HepG2 (cell line): ENCODE results near the gene PRM3. TPM values are rescaled to one million over a fixed set of nuclear protein-coding genes. Genes with fewer than 3 reads are reported as not detected.
A peak's percentile ranks its signal among the peaks of the same experiment; 100 is the strongest.

ENCODE experiments used
- CSRNP1 ChIP-seq: sonication (generic); formaldehyde crosslinking; IDR thresholded peaks from 2 replicates; pipeline ENCODE4 v1.8.1; 2023; ENCODE audit warnings: mild to moderate bottlenecking, missing genetic modification reagents
- GMEB1 ChIP-seq: sonication (generic); formaldehyde crosslinking; IDR thresholded peaks from 2 replicates; pipeline ENCODE4 v1.5.1; 2020; ENCODE audit warnings: missing genetic modification reagents, mild to moderate bottlenecking, borderline replicate concordance
- HCFC1 ChIP-seq: fragments of 150-350 bp; IDR thresholded peaks from 2 replicates; pipeline ENCODE4 v1.6.1; 2014; ENCODE audit warnings: low read depth, low read length
- IKZF5 ChIP-seq: IDR thresholded peaks from 2 replicates; pipeline ENCODE4 v1.6.1; 2018; ENCODE audit warnings: missing genetic modification reagents, mild to moderate bottlenecking, missing compliant biosample characterization
- IRF1 ChIP-seq: sonication (generic); formaldehyde crosslinking; IDR thresholded peaks from 2 replicates; pipeline ENCODE4 v1.4.0; 2020; ENCODE audit warnings: low read depth, mild to moderate bottlenecking, missing genetic modification reagents
- SIX1 ChIP-seq: sonication (generic); formaldehyde crosslinking; IDR thresholded peaks from 2 replicates; pipeline ENCODE4 v1.4.0; 2020; ENCODE audit warnings: missing genetic modification reagents, borderline replicate concordance
- SP4 ChIP-seq: sonication (generic); formaldehyde crosslinking; IDR thresholded peaks from 2 replicates; pipeline ENCODE4 v1.8.1; 2023; ENCODE audit warnings: mild to moderate bottlenecking, missing genetic modification reagents
- TOE1 ChIP-seq: sonication (generic); formaldehyde crosslinking; IDR thresholded peaks from 2 replicates; pipeline ENCODE4 v1.4.0; 2020; ENCODE audit warnings: mild to moderate bottlenecking, missing genetic modification reagents
- ZBTB43 ChIP-seq: sonication (generic); formaldehyde crosslinking; conservative IDR thresholded peaks from 2 replicates; pipeline ENCODE4 v1.4.0; 2020; ENCODE audit warnings: missing genetic modification reagents
- ZBTB8A ChIP-seq: sonication (generic); formaldehyde crosslinking; IDR thresholded peaks from 2 replicates; pipeline ENCODE4 v1.4.0; 2020; ENCODE audit warnings: mild to moderate bottlenecking, low read depth, missing genetic modification reagents, borderline replicate concordance
- ZNF609 ChIP-seq: sonication (generic); formaldehyde crosslinking; IDR thresholded peaks from 2 replicates; pipeline ENCODE4 v1.4.0; 2020; ENCODE audit warnings: mild to moderate bottlenecking, missing genetic modification reagents, borderline replicate concordance
- ZNF766 ChIP-seq: sonication (generic); formaldehyde crosslinking; IDR thresholded peaks from 2 replicates; pipeline ENCODE4 v1.5.0; 2020; ENCODE audit warnings: missing genetic modification reagents, borderline replicate concordance
- polyA plus RNA-seq, 8 experiments: library from polyadenylated mRNA; depleted of rRNA in 3 of 8; stranded (reverse) in 7 of 8; unstranded in 1 of 8; fragments of >200 nt; fragmentation: Illumina TruSeq in 4 of 8; extraction: Trizol in 4 of 8; gene quantifications; 2 replicates each; pipeline versions ENCODE4 v1.2.1 to v1.2.3, GENCODE V29; 2011 to 2016; ENCODE audit warnings: low read depth in 4 of 8, missing spikeins in 1 of 8, mixed read lengths in 1 of 8; ENCODE audit not compliant: insufficient read depth in 1 of 8
- total RNA-seq, 5 experiments: library from RNA; depleted of rRNA; stranded (reverse); fragments of >200 nt; fragmentation: Illumina TruSeq; extraction: Trizol; gene quantifications; 2 replicates each; pipeline ENCODE4 v1.2.3, GENCODE V29; 2016; ENCODE audit warnings: low read depth in 1 of 5

The PRM3 gene
- total and polyA plus RNA-seq, 2 of the 13 experiments (the other 11 are each of a cell fraction or from before 2014, with no cell fraction given): not detected

GRCh38 chr16:11309895-11310633 is 36.6 kb upstream of the PRM3 start (continued):
- TF ChIP-seq SP4 (CRISPR knock-in tag) (no peak; the same call in 1 of the 2 replicates), GMEB1 (CRISPR knock-in tag) (peak; percentile 72; the same call in 1 of the 2 replicates), TOE1 (CRISPR knock-in tag) (no peak), CSRNP1 (CRISPR knock-in tag) (no peak), ZNF609 (CRISPR knock-in tag) (peak; percentile 78; the same call in 1 of the 2 replicates), ZNF766 (CRISPR knock-in tag) (peak; percentile 82; the same call in 1 of the 2 replicates), IKZF5 (peak; percentile 79), SIX1 (CRISPR knock-in tag) (peak; percentile 78), HCFC1 (no peak), ZBTB43 (CRISPR knock-in tag) (peak; percentile 70; the same call in 1 of the 2 replicates), ZBTB8A (CRISPR knock-in tag) (no peak), IRF1 (CRISPR knock-in tag) (peak; percentile 41; the same call in 1 of the 2 replicates)
